ENCODE data around the gene CEP95.

Gene CEP95

DNA sequence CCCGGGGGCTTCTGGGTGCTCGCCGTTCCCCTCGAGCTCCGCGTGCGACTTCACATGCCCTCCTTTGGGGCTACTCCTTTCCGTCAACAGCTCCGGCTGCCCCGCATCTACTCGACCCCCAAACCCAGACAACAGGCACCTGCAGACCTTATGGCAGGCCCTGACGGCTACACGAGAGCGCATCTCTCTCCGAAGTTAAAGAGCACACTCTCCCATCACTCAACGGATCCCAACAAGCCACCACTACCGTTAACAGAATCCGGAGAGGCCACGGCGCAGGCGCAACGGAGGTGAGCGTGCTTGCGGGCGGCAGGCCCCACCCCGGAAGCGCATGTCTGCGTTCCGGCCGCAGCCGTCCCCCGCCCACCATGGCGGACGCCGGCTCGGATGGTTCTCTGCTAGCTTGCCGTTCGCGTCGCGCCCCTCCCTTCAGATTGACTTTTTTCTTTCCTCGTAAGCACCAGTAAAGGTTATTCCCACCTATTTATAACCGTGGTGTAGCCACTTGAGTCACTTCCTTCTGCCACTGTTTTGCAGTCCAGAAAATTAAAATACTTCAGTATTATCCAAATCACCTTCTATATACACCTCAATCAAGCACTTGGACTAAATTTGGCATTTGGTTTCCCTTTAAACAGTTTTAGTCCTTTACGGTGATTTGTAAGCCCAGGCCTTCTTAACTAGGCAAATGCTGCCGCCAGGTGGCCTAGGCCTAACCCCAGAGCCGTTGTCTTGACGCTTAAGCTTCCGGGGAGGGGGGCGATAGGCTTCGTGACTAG, 9.8 kb upstream of the CEP95 start, which contains the start of gene POLG2:
POLG2 (minus strand) TSS at position 269 of the 779 bp plus-strand sequence; CDS start at position 183, 86 bp downstream.
- DNase-seq (ENCODE audit: low spot score): peak; percentile 86

DNA sequence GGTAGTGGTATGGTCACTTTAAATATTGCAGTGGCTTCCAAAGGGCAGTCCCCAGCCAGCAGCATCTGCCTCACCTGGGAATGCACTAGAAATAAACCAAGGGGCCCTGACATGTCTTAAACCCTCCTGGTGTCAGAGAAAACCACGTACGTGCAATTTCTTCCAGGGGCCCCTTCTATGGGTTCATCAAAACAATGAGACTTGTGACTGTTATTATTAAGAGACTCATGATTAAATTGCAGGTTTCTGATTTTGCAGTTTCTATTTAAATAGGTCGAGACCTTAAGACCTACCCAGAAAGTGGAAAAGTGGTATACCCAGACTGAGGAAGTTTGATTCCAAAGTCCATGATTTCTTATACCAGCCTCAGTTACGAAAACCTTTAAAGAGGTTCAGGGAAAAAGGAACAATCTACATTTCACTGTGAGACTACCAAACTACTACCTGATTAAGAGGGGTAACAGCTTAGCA, 9.2 kb upstream of the CEP95 start:
- DNase-seq (ENCODE audit: low spot score): no peak

DNA sequence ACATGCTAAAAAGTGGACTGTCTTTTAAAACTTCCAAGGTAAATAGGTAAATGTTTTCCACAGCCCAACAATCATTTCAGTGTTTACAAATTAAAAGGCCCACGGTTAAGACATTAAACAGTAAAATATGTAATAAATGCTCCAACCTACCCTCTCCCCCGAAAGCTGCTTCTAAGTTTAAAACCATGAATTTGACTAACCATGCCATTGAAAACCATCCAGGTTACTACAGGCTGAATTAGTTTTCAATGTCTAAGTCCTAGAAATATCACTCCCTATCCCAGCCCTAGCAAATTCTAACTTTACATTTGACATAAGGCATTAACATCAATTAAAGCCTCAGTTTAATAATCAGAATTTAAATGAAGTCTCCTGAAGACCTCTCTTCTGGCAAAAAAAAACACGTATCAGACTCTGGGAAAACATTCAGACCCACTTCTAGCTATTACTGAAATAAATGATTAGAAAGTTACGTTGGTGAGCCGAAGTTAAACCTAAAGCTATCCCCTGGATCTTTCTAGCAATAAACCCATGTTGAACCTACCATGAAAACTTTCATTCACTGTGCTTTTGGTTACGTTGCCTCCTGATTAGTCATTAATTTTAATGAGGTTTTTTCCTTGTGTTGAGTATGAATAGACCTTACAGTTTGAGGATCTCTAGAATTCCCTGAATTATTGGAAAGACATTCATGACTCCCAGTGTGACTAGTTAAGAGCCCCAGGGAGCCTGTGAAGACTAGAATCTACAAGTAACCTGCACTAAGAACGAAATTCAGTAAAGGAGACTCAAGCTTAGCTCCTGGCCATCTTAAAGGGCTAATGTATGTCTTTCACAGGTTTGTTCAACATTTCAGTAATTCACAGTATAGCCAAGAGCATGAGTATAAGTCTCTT, 8.2 kb upstream of the CEP95 start:
- no peak for DNase-seq (ENCODE audit: low spot score)

DNA sequence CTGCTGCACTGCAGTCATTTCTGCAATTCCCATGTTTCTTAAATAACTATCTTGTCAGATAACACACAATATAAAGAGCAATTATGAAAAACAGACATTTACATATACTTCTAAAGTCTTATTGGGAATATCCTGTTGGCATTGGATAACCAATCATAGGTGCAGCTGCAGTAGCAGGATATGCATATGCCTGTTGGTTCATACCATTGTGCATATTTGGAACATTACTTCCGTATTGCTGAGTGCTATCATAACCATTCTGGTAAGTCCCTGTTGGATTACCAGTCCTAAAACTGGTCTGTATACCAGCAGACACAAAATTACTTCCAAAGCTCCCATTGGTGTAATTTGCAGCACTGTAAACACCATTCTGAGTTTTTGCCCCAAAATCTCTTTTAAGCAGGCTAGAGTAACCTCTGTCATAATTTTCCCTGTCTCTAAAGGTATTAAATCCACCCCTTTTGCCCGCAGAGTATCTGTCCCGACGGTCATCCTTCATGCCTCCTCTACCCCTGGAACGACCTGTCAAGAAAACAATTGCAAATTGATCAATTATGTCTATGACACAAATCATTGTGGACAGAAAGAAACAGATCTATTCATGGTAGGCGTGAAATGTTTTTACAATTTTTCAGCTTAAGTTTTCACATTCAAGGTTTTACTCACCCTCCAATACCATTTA, 6.8 kb upstream of the CEP95 start:
- no peak for DNase-seq (ENCODE audit: low spot score)

GRCh38 chr17:64500487-64500859, 6.3 kb upstream of the CEP95 start:
- DNase-seq (ENCODE audit: low spot score): no peak

DNA sequence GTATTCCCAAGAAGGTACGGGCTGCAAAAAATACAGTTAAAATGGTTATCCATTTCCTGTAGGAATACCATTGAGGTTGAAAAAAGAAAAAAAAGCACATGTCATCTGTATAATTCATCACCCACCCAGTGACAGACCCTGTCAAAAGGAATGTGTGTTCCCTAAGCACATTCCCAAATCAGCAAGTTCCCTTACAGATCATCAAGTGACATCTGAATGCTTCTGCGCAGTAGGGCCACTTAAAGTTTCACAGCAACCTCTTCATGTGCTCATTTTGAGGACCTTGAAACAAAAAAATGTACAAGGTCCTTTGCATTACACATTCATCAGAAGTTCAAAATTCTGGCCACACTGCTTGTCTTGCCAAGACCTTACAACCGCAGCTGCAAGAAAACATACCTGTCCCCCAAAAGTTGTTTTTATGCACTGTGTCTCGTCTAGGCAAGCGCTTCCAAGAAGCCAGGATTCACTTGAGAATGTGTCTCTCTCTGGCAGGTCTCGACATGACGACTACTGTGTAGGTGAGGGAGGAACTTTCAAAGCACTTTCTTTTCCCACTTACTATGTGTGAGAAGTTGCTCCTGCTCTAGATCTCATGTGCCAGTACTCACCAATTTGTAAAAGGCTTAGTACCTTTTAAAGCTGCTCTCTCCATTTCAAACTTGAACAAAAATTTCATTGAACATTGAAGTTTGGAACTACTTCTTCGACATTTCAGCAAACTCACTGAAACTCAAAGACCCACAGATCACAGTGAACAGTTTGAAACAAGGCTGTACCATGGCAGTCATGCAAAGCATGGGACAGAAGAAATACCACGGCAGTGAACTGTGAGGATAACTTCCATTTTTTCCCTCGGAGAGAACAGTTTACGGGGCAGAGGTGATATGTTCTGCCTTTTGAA, 5.7 kb upstream of the CEP95 start:
- no peak for DNase-seq (ENCODE audit: low spot score)

DNA sequence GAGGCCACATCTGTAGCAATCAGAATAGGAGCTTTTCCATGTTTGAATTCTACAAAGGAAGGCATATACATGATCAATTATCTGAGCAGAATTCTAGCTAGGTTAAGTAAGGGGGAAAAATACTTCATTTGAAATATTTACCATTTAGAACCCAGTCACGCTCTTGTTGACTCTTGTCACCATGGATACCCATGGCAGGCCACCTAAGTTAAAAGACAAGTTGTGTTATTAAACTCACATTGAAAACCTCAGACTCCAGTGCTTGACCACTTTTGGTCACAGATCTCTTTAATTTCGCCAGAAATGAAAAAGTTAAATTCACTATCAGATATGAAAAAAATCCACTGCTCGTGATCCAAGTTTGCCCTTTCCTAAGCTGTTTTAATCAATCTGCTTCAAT, 4.8 kb upstream of the CEP95 start:
- no peak for DNase-seq (ENCODE audit: low spot score)

GRCh38 chr17:64502809-64503208, 4.0 kb upstream of the CEP95 start:
- no peak for DNase-seq (ENCODE audit: low spot score)

- DNase-seq (ENCODE audit: low spot score): no peak
These were observed 3.4 kb upstream of the CEP95 start for GRCh38 chr17:64503341-64503740.

GRCh38 chr17:64503821-64504768, 2.7 kb upstream of the CEP95 start:
- no peak for DNase-seq (ENCODE audit: low spot score)

DNA sequence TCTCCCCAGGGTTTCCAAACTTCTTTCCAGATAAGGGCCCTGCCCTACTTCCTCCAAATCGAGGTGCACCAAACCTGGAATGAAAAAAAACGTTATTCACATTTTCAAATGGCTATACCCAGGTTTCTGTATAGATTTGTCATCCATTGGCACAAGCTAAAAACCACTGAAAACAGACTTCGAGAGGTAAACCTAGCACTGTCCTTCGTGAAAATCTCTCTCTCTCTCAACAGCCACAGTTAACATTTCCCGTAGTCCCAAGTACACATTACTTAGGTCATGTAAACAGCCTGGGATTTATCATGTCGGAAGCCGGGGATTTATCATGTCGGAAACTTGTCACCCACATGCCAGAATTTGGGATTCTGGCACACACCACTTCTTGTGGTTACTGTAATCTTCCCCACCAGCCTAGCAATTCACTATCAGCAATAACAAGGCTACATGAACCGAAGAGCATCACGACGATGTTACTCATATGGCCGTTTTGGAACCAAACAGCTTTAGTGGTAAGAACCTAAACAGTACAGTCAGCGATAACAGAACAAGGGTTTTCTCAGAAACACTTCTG, 1.9 kb upstream of the CEP95 start:
- DNase-seq (ENCODE audit: low spot score): peak; percentile 62

- peak; percentile 85 for DNase-seq (ENCODE audit: low spot score)
These were observed 1.2 kb upstream of the CEP95 start for GRCh38 chr17:64505340-64506200.

- DNase-seq (ENCODE audit: low spot score): peak; percentile 92
These were observed 589 bp upstream of the CEP95 start, which contains the start of gene DDX5 for GRCh38 chr17:64506201-64506575. DDX5 (minus strand) TSS chr17:64506289; CDS start chr17:64506119, 170 bp downstream.

GRCh38 chr17:64507413-64507782, 621 bp downstream of the CEP95 start:
- peak; percentile 83 for DNase-seq (ENCODE audit: low spot score)

- DNase-seq (ENCODE audit: low spot score): no peak
These were observed 1.9 kb downstream of the CEP95 start for GRCh38 chr17:64508683-64509082.

DNA sequence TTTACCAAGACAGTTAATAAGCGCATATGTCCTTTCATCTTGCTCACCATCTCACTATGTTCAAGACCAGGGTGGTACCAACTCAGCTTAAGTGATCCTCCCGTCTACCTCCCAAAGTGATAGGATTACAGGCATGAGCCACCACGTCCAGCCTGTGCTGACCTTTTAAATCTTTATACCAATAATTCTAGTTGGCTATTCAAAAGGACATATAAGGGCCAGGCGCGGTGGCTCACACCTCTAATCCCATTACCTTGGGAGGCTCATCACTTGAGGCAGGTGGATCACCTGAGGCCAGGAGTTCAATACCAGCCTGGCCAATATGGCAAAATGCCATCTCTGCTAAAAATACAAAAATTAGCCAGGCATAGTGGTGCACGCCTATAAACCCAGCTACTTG, 2.4 kb downstream of the CEP95 start:
- DNase-seq (ENCODE audit: low spot score): no peak

DNA sequence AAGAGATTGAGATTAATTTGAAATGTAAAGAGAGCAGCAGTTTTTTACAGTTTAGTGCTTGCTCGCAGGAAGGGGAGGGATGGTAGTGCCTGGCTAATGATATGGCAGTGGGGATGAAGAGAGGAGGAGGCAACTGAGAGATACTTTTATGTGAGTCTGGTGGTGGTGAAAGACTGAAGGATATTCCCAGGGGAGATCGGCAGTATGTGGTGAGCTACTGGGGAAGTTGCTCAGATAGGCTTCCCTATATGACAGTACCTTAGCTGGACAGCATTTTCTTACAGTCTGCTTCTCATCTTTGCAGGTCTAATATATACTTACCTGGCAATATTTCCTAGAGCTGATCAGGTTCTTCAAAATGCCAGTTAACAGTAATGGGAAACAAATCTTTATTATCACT, 8.6 kb downstream of the CEP95 start:
- no peak for DNase-seq (ENCODE audit: low spot score)

DNA sequence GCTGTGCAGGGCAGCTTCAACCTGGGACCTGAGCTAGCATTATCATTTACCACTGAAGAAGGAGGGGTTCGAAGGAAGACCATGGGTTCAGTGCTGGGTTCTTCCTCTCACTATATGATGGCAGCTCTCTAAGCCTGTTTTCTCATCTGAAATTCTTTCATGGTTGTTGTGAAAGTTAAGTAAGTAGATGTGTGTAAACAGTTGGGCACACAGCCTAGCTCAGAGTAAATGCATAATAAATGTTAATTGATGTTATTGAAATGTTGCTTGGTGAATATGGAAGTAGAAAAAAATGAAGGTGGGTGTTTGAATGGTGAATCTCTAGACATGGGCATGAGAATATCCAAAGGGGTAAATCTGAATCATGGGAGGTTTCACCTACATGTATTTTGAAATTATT, 9.1 kb downstream of the CEP95 start:
- DNase-seq (ENCODE audit: low spot score): no peak

- no peak for DNase-seq (ENCODE audit: low spot score)
These were observed 12.8 kb downstream of the CEP95 start for GRCh38 chr17:64519601-64520000.
